Peyer's patch (tissue), 4 donors: ENCODE results near the gene TEX35.

Experiments
- CTCF ChIP-seq, 6 experiments: fragments of 450-650 bp in 4 of 6; fragments of 200-600 bp in 2 of 6; sonication (generic) in 1 of 6; IDR thresholded peaks; one replicate each; pipeline ENCODE4 v1.5.1; 2017 to 2019; ENCODE audit warnings: antibody characterized with exemption in 6 of 6, mild to moderate bottlenecking in 3 of 6, moderate library complexity in 1 of 6
- POLR2A ChIP-seq, 2 donors: fragments of 450-650 bp; IDR thresholded peaks; one replicate each; pipeline ENCODE4 v1.5.1; 2017; ENCODE audit warnings: antibody characterized with exemption in 2 of 2, mild to moderate bottlenecking in 2 of 2, moderate library complexity in 2 of 2

GRCh38 chr1:178539291-178539690 lies 26.4 kb downstream of the TEX35 start:
- TF ChIP-seq CTCF (IDR thresholded peaks at IDR 0.05): no peak
- no peak for TF ChIP-seq POLR2A (IDR thresholded peaks at IDR 0.05)
